GM18517 (cell line): ENCODE results near the gene HSD17B8.
A peak's percentile ranks its signal among the peaks of the same experiment; 100 is the strongest.

Experiments
- ATAC-seq: cut with Tn5 transposase; IDR thresholded peaks from one replicate; pipeline ENCODE4 v1.9.1; 2021; ENCODE audit warnings: mild to moderate bottlenecking, moderate library complexity; ENCODE audit not compliant: unreplicated experiment

Gene HSD17B8

DNA sequence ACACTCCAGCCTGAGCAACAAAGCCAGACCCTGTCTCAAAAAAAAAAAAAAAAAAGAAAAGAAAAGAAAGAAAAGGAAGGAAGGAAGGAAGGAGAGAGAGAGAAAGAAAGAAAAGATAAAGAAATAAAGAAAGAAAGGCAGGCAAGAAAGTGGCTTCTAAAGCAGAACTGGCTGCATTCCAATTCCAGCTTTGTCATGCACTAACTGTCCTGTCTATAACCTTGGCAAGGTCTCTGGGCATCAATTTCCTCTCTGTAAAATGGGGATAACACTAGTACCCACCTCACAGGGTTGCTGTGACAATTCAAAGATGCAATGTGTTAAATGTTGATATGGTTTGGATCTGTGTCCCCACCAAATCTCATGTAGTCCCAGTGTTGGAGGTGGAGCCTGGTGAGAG, 31.9 kb downstream of the HSD17B8 start:
- ATAC-seq, result no peak

GRCh38 chr6:33236852-33237251, 32.4 kb downstream of the HSD17B8 start:
- no peak for ATAC-seq

DNA sequence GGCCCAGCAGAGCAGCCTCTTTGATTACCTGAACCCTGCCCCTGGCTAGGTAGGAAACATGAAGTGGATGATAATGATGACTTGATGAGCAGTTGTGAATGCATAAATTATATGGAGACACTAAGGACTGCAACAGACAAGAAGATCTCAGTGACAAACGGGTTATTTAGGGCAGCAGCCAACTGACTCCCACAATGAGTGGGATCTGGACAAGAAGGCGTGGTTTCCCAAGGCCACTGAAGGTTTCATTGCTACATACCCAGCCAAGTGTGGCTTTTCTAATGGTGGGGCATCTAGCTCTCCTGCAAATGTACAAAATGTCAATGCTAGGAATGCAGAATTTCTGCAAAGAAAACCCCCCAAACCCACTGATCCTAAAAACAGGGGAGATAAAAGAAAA, 33.3 kb downstream of the HSD17B8 start:
- no peak for ATAC-seq

DNA sequence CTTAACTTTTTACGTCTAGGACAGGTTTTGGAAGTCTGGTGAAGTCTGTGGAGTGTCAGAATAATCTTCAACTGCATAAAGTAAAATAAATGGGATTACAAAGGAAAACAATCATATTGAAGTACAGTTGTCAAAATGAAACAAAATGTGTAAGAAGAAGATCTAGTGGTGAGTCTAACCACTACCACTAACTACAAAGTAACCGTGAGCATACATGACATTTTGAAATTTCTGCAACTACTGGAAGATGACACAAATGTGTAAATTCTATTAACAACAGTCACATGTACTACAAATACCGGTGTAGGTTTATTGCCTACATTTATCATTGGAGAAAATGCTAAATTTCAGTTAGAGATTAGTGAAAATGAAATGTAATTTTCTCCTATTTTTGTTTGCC, 37.5 kb downstream of the HSD17B8 start:
- ATAC-seq, result no peak

GRCh38 chr6:33243476-33243875, 39.0 kb downstream of the HSD17B8 start:
- no peak for ATAC-seq

DNA sequence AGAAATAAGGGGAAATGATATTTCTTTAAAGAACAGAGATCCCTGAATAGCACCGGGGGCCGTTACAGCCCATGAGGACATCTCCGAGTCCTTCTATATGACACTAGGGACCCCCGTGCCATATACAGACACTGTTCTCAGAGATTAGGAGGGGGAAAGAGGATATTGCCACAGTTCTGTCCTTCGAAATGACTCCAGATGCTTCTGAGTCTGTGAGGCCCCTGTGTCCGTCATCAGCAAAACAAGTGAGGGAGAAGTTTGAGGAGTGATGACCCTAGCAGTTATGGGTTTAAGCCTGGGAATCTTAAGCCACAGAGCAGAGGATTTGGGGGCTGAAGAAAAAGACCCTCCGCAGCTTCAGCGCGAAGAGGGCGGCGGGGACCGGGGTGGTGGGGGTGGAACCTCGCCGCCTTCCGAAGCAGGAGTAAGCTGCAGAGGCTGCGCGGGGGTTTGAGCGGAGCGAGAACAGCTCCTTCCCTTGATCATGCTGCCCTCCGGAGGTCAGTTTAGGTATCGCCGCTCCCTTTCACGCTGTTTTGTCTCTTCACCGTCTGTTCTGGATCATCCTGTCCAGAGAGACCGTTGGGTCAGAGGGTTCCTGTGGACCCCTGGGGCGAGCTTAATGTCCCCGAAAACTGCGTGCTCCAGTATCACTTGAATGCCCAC, 43.7 kb downstream of the HSD17B8 start:
- peak; percentile 41 for ATAC-seq

DNA sequence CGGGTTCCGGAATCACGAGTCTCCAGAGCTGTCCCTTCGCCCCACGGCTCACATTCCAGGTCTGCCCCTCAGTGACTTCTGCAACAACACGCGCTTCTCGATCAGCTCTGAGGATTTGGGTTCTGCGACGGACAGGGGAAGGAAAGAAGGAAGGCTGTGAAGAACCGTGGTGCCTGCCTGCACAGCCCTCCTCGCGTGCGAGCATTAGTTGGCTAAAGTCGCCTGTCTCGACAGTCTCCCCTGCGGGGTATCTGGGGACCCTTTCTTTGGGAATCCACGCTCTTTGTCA, 44.1 kb downstream of the HSD17B8 start:
- peak; percentile 4 for ATAC-seq

GRCh38 chr6:33248932-33249731, 44.7 kb downstream of the HSD17B8 start:
- ATAC-seq, result peak; percentile 87

DNA sequence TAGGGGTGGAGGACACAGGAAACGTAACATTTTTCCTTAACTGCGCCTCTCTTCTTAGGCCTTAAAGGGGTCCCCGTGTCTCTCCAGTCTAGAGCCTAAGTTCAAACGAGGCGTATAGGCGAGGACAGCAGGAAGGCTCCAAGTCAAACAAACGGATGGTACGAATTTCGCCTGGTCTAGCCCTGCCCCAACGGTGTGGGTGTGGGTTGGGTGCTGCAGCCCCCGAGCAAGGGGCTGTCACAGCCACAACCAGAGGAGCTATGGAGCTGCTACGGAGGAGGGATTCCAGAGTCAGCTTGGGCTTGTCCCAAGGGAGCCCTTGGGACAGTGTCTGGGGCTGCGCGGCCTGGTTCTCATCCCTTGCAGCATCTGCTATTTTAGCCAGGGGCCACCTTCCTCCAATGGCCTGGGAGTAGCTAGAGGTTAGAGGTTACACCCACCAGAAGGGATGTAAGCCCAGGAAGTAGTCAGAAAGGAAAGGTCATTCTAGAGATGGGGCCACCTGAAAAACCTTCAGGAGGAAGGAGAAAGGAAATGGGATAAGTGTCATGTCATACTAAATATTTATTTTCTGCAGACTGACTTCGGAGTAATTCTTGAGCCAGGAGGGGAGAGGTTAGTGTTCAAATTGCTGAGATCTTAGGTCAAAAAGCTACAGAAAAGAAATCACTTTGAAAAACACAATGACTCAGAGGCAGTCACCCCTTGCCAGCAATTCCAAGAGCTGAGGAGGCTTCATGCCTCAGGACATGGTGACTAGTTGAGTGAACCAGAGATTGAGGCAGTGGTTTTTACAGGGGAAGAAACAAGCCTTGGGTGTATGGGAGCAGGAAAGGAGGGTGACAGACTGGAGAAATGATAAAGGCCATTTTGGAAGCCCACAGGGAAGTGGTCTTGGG, 45.5 kb downstream of the HSD17B8 start:
- ATAC-seq, result no peak

DNA sequence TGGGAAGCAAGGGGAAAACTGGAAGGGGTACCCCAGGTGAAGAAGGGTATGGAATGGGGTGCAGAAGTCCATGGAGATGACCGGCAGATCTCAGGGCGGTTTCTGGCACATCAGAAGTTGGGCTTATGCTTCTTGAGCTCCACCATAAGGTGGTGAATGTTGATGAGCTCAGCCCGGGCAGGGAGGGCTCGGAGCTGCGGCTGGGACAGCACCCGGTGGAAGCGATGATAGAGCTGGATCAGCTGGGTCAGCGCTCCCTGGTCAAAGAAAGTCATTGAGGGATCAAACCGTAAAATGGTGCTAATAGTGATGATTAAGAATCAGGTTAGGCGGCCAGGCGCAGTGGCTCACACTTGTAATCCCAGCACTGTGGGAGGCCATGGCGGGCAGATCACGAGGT, 46.3 kb downstream of the HSD17B8 start:
- ATAC-seq, result no peak

GRCh38 chr6:33251395-33252012, 47.0 kb downstream of the HSD17B8 start:
- ATAC-seq, result no peak

- no peak for ATAC-seq
These were observed 48.3 kb downstream of the HSD17B8 start for GRCh38 chr6:33252759-33253158.

DNA sequence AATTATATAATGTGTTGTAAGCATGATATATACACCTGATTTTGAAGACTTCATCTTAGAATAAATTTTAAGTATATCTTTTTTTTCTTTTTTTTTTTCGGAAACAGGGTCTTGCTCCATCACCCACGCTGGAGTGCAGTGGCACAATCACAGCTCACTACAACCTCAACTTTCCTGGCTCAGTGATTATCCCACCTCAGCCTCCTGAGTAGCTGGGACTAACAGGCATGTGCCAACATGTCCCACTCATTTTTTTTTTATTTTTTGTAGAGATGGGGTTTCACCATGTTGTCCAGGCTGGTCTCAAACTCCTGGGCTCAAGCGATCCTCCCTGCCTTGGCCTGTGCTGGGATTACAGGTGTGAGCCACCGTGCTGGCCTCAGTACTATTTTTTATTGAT, 50.1 kb downstream of the HSD17B8 start:
- ATAC-seq, result no peak
